HG03432 (cell line): ENCODE results near the gene CYP2D6.
"Not testable (repeated sequence)": the region's sequence is repeated elsewhere in the genome, so short reads cannot be mapped to it uniquely, and the experiment has no call there.

Source experiments
- ATAC-seq: cut with Tn5 transposase; IDR thresholded peaks from one replicate; pipeline ENCODE4 v1.9.1; 2021; ENCODE audit warnings: mild to moderate bottlenecking, moderate library complexity; ENCODE audit not compliant: unreplicated experiment

The CYP2D6 gene

DNA sequence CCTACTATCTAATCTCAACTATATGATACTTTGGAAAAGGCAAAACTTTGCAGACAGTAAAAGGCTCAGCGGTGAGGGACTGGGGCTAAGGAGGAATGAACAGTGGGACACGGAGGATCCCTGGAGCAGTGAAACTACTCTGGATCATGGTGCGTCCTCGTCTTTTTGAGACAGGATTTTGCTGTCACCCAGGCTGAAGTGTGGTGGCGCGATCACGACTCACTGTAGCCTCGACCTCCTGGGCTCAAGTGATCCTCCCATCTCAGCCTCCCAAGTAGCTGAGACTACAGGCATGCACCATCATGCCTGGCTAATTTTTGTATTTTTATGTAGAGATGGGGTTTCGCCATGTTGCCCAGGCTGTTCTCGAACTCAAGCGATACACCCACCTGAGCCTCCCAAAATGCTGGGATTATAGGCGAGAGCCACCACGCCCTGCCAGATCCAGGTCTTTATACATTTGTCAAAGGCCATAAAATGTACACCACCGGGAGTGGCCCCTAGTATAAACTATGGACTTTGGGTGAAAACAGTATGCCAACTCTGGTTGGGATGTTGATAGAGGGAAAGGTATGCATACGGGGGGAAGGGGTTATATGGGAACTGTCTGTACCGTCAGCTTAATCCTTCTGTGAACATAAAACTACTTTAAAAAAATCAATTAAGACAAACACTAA lies 28.0 kb upstream of the CYP2D6 start:
- ATAC-seq = no peak

DNA sequence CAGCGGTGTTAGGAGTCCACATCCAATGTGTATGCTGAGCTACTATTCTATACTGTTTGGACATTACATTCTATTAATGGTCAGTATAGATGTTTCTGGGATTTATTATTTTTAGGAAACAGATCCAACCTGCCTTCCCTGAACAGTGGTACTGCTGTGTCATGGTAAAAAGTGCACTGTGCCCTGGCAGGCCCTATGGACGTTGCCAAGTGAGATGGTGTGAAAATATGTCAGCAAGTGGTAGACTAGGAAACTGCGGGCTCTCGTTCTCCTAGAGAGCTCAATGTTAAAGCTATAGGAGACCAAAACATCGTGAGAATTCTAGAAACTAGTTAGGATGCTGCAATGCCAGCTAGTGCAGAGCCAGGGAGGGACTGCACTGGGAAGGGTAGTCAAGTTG lies 26.0 kb upstream of the CYP2D6 start:
- no peak for ATAC-seq

DNA sequence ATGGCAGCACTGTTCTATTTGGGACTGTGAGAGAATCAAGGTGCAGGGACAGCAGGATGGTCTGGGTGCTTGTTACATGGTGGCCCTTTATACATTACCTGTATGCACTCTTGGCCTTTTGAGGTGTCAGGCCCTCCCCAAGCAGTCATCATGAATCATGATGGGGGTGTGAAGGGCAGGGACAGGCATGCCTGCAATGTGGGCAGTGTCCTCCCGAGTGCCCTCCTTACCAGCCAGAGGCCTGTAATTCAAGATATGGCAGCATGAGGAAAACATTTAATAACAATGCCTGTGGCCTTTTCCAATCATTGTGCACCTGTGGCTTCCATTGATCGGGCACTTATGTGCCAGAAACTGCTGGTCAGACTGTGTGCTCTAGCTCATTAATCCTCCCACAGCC lies 25.5 kb upstream of the CYP2D6 start:
- ATAC-seq = no peak

DNA sequence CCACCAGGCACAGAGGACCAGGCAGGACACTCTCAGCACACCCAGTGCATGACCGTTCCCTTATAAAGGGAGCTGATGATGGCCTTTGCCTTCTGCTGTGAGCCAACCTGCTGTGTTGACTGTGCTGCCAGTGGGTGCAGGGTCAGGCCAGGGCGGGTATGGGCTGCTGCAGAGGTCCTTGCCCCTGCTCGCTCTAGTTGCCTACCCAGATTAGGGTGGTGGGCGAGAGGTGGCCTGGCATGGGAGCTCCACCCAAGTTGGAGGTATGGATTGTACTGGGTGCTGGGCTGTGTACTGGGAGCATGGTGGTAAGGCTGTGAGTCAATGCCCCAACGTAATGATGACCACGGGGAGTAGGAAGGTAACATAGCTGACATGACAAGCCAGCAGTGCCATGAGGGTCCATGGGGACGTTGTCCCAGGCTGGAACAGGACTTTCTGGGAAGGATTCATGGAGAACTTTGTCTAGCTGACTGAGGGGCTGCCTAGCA lies 24.5 kb upstream of the CYP2D6 start:
- no peak for ATAC-seq

DNA sequence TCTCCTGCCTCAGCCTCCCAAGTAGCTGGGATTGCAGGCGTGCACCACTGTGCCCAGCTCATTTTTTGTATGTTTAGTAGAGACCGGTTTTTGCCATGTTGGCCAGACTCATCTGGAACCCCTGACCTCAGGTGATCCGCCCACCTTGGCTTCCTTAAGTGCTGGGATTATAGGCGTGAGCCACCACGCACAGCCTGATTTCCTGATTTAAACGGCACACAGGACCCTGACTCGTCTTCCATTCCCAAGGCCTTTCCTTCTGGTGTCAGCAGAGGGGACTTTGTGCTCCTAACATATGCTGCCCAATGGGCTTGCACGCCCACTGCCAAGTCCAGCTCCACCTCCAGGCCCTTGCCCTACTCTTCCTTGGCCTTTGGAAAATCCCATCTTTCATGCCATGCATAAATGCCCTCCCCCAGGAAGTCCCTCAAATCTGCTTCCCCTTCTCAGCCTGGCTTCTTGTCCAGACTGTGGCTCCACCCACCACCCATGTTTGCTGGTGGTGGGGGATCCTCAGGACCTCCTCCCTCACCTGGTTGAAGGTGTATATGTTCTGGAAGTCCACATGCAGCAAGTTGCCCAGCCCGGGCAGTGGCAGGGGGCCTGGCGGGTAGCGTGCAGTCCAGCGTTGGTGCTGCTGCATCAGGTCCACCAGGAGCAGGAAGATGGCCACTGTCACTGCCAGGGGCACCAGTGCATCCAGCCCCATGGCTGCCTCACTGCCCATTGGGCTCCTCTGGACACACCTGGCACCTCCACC lies 23.9 kb upstream of the CYP2D6 start:
- no peak for ATAC-seq

DNA sequence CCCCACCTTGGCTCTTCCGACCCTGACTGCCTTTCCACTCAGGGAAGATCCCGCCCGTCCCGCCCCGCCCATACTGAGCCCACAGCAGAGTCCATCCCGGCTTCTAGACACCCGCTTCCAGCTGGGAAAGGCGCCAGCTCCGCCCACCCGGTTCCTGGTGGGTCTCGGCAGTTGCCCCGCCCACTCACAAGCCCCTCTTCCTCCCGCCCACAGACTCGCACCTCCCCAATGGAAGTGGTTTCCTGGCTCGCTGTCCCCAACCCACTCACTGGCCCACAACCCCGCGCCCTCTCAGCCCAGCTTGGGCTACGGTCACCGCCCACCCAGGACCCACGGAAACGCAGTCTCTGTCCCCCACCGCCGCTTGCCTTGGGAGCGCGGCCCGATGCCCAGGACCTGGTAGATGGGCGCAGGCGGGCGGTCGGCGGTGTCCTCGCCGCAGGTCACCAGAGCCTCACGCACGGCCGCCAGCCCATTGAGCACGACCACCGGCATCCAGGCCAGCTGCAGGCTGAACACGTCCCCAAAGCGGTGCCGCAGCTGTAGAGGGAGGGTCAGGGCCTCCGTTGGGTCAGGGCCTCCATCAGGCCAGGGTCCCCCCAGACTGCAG lies 22.2 kb upstream of the CYP2D6 start:
- ATAC-seq = no peak

DNA sequence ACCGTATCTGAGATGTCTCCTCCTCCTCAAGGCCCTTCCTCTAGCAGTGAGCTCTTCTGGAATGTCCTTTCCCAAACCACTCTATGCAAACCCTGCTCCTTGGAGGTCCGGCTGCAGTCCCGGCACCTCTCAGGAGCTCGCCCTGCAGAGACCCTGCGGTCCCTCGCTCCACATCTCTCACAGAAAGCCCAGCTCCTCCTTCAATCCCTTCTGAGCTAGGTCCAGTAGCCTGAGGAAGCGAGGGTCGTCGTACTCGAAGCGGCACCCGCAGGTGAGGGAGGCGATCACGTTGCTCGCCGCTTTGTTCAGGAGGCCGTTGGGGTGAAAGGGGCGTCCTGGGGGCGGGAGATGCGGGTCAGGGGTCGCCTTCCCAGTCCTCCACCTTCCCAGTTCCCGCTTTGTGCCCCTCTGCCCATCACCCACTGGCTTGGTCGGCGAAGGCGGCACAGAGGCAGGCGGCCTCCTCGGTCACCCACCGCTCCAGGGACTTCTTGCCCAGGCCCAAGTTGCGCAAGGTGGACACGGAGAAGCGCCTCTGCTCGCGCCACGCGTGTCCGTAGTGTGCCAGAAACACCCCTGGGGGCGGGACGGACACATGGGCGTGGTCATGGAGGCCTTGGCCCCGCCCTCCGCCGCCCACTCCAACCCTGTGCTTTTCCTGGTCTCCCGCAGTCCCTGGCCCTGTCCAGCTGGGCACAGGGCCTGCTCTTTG lies 21.5 kb upstream of the CYP2D6 start:
- no peak for ATAC-seq

DNA sequence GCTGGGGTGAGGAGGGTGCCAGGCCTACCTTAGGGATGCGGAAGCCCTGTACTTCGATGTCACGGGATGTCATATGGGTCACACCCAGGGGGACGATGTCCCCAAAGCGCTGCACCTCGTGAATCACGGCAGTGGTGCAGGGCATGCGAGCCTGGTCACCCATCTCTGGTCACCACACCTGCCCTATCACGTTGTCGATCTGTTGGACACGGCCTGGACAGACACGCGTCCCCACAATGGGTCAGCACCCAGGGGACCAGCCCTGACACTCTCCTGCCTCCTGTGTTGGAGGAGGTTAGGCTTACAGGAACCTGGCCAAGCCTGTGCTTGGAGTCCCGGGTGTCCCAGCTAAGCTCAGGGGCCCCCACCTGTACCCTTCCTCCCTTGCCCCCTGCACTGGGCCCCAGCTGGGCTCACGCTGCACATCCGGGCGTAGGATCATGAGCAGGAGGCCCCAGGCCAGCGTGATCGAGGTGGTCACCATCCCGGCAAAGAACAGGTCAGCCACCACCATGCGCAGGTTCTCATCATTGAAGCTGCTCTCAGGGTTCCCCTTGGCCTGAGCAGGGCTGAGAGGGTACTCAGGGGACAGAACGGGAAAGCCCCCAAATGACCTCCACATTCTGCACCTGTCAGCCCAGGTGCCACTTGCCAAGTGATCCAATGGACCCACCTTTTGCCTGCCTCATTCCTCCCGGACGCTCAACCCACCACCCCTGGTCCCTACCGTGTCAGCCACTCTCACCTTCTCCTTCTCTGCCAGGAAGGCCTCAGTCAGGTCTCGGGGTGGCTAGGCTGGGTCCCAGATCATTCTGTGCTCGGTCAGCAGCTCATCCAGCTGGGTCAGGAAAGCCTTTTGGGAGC lies 20.3 kb upstream of the CYP2D6 start:
- ATAC-seq = no peak

DNA sequence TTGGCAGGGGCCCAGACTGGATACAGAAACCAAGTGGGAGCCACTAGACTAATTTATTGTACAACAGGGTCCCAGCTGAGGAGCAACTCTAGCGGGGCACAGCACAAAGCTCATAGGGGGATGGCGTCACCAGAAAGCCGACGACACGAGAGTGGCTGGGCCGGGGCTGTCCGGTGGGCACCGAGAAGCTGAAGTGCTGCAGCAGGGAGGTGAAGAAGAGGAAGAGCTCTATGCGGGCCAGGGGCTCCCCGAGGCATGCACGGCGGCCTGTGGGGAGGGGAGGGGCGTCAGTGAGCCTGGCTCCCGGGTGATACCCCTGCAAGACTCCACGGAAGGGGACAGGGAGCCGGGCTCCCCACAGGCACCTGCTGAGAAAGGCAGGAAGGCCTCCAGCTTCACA lies 19.2 kb upstream of the CYP2D6 start:
- ATAC-seq = not testable (repeated sequence)

DNA sequence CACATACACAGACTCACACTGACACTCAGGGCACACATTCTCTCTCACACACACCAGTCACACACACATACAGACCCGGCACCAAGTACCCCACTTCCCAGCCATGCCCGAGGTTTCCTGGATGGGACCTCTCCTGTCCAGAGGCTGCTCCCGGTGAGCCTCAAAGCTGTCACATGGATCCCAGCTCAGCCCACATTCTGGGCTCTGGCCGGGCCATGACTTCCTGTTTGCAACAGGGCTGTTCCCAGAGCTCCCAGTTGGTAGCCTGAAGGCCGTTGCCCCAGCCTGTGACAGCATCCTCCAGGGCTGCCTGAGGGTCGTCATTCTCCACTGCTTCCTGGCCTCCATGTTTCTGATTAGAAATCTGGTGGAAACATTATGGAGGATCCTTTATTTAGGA lies 14.6 kb upstream of the CYP2D6 start:
- no peak for ATAC-seq

DNA sequence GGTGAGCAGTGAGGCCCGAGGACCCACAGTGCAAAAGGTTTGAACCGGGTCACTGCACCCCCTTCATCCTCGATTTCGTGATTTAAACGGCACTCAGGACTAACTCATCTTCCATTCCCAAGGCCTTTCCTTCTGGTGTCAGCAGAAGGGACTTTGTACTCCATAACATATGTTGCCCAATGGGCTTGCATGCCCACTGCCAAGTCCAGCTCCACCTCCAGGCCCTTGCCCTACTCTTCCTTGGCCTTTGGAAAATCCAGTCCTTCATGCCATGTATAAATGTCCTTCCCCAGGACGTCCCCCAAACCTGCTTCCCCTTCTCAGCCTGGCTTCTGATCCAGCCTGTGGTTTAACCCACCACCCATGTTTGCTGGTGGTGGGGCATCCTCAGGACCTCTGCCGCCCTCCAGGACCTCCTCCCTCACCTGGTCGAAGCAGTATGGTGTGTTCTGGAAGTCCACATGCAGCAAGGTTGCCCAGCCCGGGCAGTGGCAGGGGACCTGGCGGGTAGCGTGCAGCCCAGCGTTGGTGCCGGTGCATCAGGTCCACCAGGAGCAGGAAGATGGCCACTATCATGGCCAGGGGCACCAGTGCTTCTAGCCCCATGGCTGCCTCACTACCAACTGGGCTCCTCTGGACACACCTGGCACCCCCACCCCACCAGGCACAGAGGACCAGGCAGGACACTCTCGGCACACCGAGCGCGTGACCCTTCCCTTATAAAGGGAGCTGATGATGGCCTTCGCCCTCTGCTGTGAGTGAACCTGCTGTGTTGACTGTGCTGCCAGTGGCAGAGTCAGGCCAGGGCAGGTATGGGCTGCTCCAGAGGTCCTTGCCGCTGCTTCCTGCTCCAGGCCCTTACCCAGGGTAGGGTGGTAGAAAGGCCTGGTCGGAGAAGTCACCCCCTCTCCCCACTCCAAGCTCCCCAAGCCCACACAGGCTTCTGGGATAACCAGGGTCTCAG lies 13.5 kb upstream of the CYP2D6 start:
- ATAC-seq = not testable (repeated sequence)

DNA sequence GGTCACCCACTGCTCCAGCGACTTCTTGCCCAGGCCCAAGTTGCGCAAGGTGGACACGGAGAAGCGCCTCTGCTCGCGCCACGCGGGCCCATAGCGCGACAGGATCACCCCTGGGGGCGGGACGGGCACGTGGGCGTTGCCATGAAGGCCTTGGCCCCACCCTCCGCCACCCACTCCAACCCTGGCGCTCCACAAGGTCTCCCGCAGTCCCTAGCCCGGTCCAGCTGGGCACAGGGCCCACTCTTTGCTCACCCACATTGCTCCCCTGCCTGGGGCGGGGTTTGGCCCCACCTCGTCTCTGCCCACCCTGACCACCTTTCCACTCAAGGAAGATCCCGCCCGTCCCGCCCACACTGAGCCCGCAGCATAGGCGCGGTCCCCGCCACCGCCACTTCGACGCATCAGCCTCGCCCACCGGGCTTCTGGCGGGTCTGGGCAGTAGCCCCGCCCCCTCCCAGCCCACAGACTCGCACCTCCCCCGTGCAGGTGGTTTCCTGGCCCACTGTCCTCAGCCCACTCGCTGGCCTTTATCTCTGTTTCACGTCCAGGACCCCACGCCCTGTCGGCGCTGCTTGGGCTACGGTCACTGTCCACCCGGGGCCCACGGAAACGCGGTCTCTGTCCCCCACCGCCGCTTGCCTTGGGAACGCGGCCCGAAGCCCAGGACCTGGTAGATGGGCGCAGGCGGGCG lies 12.3 kb upstream of the CYP2D6 start:
- ATAC-seq = no peak

DNA sequence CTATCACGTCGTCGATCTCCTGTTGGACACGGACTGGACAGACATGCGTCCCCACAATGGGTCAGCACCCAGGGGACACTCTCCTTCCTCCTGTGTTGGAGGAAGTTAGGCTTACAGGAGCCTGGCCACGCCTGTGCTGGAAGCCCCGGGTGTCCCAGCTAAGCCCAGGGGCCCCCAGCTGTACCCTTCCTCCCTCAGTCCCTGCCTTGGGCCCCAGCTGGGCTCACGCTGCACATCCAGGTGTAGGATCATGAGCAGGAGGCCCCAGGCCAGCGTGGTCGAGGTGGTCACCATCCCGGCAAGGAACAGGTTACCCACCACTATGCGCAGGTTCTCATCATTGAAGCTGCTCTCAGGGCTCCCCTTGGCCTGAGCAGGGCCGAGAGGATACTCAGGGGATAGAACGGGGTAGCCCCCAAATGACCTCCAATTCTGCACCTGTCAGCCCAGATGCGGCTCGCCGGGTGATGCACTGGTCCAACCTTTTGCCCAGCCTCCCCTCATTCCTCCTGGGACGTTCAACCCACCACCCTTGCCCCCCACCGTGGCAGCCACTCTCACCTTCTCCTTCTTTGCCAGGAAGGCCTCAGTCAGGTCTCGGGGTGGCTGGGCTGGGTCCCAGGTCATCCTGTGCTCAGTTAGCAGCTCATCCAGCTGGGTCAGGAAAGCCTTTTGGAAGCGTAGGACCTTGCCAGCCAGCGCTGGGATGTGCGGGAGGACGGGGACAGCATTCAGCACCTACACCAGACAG lies 10.9 kb upstream of the CYP2D6 start:
- ATAC-seq = not testable (repeated sequence)

DNA sequence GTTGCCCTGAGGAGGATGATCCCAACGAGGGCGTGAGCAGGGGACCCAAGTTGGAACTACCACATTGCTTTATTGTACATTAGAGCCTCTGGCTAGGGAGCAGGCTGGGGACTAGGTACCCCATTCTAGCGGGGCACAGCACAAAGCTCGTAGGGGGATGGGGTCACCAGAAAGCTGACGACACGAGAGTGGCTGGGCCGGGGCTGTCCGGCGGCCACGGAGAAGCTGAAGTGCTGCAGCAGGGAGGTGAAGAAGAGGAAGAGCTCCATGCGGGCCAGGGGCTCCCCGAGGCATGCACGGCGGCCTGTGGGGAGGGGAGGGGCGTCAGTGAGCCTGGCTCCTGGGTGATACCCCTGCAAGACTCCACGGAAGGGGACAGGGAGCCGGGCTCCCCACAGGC lies 9.5 kb upstream of the CYP2D6 start:
- ATAC-seq = not testable (repeated sequence)

DNA sequence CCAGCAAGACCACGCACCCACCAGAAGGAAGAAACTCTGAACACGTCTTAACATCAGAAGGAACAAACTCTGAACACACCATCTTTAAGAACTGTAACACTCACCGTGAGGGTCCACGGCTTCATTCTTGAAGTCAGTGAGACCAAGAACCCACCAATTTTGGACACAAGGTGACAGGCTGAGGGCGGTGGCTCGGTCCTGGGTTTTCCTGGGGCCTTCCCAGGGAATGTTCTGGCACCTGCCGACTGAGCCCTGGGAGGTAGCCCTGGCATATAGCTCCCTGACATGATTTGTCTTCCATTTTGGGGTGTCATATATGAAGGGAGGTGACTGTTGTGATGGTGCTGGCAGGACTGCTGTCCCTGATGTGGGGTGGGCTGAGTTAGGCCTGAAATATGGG lies 8.9 kb upstream of the CYP2D6 start:
- not testable (repeated sequence) for ATAC-seq

DNA sequence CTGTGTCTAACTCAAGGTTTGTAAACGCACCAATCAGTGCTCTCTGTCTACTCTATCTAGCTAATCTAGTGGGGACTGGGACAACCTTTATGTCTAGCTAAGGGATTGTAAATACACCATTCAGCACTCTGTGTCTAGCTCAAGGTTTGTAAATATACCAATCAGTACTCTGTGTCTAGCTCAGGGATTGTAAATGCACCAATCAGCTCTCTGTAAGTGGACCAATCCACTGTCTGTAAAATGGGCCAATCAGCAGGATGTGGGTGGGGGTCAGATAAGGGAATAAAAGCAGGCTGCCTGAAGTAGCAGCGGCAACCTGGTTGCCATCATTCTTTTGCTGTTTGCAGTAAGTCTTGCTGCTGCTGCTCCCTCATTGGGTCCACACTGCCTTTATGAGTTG lies 8.4 kb upstream of the CYP2D6 start:
- ATAC-seq = no peak

DNA sequence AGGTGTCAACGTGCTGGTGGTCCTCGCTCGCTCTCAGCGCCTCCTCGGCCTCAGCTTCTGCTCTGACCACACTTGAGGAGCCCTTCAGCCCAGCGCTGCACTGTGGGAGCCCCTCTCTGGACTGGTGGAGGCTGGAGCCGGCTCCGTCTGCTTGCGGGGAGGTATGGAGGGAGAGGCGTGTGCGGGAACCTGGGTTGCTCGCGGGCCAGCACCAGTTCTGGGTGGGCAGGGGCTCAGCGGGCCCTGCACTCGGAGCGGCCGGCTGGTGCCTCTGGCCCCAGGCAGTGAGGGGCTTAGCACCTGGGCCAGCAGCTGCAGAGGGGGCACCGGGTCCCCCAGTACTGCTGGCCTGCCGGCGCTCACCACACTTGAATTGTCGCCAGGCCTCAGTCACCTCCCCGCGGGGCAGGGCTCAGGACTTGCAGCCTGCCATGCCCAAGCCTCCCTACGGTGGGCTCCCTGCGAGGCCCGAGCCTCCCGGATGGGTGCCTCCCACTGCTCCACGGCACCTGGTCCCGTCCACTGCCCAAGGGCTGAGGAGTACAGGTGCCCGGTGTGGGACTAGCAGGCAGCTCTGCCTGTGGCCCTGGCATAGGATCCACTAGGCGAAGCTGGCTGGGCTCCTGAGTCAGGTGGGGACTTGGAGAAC lies 7.6 kb upstream of the CYP2D6 start:
- ATAC-seq = no peak
